Cardiac ventricle fibroblast (primary cell): Measurements from ENCODE around the gene SLC36A3. TPM values are rescaled to one million over a fixed set of nuclear protein-coding genes. Genes with fewer than 3 reads are reported as not detected.

Experiments
- total RNA-seq: library from RNA; depleted of rRNA; stranded (reverse); fragments of >200 nt; gene quantifications from 2 replicates; pipeline ENCODE4 v1.2.3, GENCODE V29; 2015

Gene SLC36A3
- not detected in 2 replicates for total RNA-seq

DNA sequence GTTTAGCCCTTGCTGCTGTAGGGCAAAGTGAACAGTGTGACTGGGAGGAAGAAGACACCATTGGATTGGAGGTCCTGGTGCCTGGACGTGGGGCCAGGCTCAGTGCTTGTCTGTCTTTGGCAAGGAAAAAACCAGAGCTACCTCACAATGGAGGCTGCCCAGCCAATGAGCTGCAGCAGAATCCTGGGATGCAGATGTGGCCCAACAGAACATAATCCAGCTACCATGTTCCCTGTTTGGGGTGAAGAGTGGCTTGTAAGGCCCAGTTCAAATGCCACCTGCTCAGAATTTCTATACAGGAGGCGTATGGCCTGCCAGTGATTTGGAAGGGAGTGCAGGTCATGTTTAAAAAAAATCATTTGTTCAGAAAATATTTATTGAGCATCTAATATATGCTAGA lies at the start of gene SLC36A3:
SLC36A3 (minus strand) TSS at position 101 of the 400 bp plus-strand sequence. CDS start 412 bp downstream, outside the sequence.

DNA sequence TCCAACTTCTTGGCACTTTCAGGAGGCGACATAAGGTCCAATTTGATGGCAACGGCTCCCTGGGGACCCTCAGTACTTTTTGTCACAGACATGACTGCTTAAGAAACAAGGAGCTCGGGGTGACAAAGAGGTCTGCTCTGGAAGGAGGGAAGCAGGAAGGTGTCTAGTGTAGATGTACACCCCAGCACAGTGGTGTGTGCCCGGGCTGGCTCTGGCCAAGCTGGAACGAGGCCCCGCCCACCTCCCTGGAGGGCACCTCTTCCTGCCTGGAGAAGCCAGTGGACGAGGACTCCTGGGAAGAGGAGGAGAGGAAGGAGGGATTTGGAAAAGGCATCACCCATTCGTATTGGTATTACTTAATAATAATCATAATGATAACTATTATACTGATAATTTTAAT lies 43.8 kb upstream of the SLC36A3 start, which contains the start of gene SLC36A2:
SLC36A2 (minus strand) TSS at position 191 of the 400 bp plus-strand sequence; CDS start at position 92, 99 bp downstream.

DNA sequence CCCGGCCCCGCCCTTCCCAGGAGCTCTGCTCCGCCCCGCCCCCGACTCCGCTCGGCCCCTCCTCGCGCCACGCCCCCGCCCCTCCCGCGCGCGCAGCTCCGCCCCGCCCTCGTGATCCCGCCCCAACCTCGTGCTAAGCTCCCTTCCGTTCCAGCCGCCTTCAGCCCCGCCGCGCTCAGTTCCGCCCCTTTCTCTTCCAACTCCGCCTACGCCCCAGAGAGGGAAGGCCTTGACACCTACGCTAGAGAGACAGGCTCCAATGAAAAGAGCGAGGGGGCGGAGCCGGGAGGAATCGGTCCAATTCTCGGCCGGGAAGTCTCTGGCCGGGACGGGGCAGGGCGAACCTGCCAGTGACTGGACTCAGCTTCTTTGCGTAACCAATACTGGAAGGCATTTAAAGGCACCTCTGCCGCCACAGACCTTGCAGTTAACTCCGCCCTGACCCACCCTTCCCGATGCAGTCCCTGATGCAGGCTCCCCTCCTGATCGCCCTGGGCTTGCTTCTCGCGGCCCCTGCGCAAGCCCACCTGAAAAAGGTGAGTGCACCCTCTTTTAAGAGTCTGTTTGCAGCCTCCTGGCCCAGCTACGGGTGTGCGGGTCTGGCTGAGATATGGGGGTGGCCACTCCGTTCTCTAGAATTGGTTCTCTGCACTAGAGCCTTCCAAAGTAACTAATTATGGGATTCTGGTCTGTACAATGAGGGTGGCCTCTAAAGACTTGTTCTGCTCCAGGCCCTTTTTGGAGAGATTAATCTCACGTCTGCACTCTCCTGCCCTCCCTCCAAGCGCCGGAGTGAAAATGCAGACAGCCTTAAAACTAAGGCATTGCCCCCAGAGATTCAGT lies 50.6 kb downstream of the SLC36A3 start, which contains the start of gene GM2A:
GM2A (plus strand) TSS at position 424 of the 843 bp plus-strand sequence; CDS start at position 456, 32 bp downstream.

Other genes with a start within 250 kb of the SLC36A3 start
- 64.3 and 74.6 TPM in 2 replicates for gene TNIP1, start 222.7 kb downstream of the SLC36A3 start, total RNA-seq
- gene ANXA6, start 146.0 kb downstream of the SLC36A3 start, total RNA-seq: 254 and 255 TPM in 2 replicates
- 9.3 and 11.7 TPM in 2 replicates for gene CCDC69, start 79.7 kb downstream of the SLC36A3 start, total RNA-seq
- gene GM2A, start 50.6 kb downstream of the SLC36A3 start, total RNA-seq: 22.0 and 26.1 TPM in 2 replicates
- gene SLC36A2, start 43.8 kb upstream of the SLC36A3 start, total RNA-seq: not detected in 2 replicates
- gene SLC36A1, start 143.8 kb upstream of the SLC36A3 start, total RNA-seq: 4.0 and 8.0 TPM in 2 replicates